KOPT-K1 (cell line): ENCODE measurements around the gene TRAPPC3L.

Source experiments
- H3K27ac ChIP-seq: fragments of 200-600 bp; sonication (generic); 2 replicates; pipeline ENCODE4 v1.5.1; 2016; ENCODE audit warnings: antibody characterized with exemption, mild to moderate bottlenecking, low read depth, low read length; ENCODE audit not compliant: poor library complexity, severe bottlenecking
- H3K36me3 ChIP-seq: fragments of 200-600 bp; sonication (generic); 2 replicates; pipeline ENCODE4 v1.5.1; 2017; ENCODE audit warnings: antibody characterized with exemption, mild to moderate bottlenecking, low read length, moderate library complexity; ENCODE audit not compliant: insufficient read depth
- H3K9me3 ChIP-seq: fragments of 200-600 bp; sonication (generic); 2 replicates; pipeline ENCODE4 v1.5.1; 2017; ENCODE audit warnings: antibody characterized with exemption, low read length, mild to moderate bottlenecking; ENCODE audit not compliant: insufficient read depth, poor library complexity, severe bottlenecking

The TRAPPC3L gene

DNA sequence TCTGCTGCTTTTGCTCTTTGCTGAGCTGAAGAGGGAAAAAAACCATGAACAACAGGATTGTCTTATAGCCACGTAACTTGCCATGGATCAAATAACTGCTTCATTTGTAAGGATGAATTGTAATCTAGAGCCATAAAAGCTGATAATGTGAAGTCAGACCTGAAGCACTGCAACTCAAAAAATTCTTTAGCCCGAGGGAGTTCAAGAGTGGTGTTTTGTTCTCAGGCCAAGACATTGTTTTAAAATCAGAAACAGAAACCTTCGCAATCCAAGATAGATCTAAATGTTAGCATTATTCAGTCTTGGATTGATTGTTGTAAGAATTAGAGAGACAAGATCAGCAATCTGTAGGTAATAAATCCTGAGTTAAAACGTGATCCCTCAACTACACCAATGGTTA, at the start of gene TRAPPC3L:
Gene TRAPPC3L, minus strand, starts transcription at position 34 of the 400 bp plus-strand sequence. CDS start 170 bp downstream, outside the sequence.
- no peak within 1 kb of the TSS for H3K27ac ChIP-seq
- H3K36me3 ChIP-seq, result no peaks in the 10 kb centered on the region
- H3K9me3 ChIP-seq, result no peaks in the 10 kb centered on the region

DNA sequence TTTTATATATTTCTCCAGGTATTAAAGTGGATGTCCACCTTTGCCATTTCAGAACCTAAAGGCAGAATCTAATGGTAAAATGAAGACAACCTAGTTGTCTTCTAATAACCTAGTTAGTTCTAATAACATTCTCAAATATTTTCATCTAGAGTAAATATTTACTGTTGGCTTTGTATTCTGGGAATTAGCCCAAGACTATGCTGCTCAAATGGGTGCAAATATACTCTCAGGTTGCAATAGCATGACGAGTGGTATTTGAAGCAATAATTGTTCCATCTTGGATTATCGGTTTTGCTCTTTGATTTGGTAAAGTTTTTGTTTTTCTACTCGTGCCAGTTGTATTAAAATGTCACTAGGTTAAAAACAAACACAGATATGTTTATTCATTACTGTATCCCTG, 49.8 kb upstream of the TRAPPC3L start:
- peaks cover 58% of the 10 kb centered on the region for H3K36me3 ChIP-seq
- H3K9me3 ChIP-seq, result no peaks in the 10 kb centered on the region
- no peak overlapping the region for H3K27ac ChIP-seq

DNA sequence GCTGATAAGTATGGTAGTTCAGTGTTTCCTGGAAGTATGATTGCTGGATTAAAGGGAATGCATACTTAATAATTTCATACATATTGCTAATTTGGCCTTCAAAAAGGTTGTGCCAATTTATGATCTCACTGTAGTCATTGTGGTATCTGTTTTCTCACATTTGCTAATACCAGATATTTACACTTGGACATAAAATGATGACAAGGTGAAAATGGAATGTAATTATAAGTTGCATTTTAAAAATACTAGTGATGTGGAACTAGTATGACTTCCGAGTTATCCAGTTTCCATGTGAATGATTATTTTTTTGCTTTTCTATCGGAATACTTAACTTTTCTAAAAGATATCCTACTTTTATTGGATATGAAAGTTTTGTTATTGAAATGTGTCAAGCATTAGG, 41.3 kb upstream of the TRAPPC3L start:
- Histone ChIP-seq H3K9me3 (no peaks in the 10 kb centered on the region), H3K27ac (no peak overlapping the region), H3K36me3 (peaks cover 89% of the 10 kb centered on the region)

DNA sequence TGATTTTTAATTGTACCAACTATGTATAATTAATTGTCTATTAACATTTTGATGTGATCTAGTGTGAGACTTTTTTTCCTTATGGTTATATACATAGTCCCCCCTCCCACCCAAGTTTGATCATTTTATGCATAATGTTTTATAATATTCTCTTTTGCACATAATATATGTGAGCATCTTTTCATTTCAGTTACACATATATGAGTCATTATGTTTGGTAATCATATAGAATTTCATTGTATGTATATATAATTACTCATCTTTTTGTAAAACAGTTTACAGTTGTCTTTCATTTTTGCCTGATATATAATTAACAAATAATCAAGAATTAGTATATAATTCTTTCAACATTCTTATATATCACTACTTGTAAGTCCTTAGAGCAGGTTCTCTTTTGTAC, 40.8 kb upstream of the TRAPPC3L start:
- H3K27ac ChIP-seq, result no peak overlapping the region
- peaks cover 89% of the 10 kb centered on the region for H3K36me3 ChIP-seq
- H3K9me3 ChIP-seq, result no peaks in the 10 kb centered on the region

DNA sequence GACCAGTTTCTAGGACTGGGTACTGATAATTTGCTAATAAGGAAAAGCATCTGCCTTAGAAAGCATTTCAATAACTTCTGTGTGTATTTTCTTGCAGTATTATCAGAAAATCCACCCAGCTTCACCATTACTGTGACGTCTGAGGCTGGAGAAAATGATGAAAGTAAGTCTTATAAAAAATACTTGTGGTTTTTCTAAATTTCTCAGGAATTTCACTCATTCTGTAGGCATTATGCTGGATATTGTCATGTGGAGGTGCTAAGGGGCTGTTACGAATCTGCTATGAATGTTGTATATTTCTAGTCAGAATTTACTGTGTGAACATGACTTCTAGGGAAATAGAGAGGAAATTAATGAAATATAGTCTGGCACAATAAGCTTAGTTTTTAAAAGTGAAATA, 34.7 kb upstream of the TRAPPC3L start:
- H3K9me3 ChIP-seq, result no peaks in the 10 kb centered on the region
- peaks cover 88% of the 10 kb centered on the region for H3K36me3 ChIP-seq
- H3K27ac ChIP-seq, result no peak overlapping the region

DNA sequence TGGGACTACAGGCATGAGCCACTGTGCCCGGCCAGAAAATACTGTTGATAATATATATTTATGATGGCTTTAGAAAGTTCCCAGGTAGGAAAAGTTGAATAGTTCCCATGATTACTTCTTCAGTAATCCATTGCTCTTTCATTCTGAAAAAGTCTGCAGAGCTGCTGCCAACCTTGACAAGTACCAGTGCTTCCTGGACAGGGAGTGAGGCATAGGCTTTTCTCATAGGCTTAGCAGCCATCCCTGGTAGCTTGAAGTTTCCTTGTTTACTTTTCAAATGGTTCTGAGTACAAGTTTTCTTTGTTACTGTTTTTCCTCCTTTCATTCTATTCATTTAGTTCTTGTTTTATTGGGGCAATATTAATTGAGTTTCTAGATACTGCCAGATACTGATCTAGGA, 33.7 kb upstream of the TRAPPC3L start:
- Histone ChIP-seq H3K36me3 (peaks cover 88% of the 10 kb centered on the region), H3K27ac (no peak overlapping the region), H3K9me3 (no peaks in the 10 kb centered on the region)

DNA sequence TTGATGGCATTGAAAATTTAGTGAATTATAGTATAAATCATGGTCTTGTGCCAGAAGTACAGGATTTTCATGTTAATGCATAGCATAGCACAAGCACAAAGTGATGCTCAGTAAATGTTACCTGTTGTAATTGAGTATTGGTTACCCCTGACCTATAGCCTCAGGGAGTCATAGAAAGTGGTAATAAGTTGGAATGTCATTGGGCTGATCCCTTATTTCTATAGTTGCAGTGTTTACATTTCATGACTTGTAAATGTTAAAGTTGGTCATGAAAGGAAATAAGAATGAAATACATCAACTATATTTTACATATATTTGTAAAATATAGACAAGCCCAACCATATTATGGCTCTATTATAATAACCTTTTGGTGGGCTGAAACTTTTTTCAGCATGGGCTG, 32.9 kb upstream of the TRAPPC3L start:
- H3K27ac ChIP-seq, result no peak overlapping the region
- peaks cover 85% of the 10 kb centered on the region for H3K36me3 ChIP-seq
- no peaks in the 10 kb centered on the region for H3K9me3 ChIP-seq

DNA sequence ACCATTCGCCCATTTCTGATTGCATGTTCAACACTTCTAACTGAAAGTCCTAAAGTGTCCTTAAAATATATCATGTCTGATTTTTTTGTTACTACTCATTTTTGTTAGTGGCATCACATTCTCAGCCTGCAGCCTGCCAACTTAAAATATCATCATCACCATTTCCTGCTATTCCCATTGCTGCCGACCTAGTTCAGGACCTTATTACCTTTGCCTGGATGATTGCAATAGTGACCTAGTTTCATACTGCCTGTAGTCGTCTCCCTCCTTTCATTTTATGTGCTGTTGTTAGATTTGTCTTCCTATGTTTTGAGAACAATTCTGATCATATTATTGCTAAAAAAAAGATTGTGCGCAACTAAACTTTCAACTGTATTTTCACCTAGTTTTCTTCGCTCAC, 32.0 kb upstream of the TRAPPC3L start:
- peaks cover 76% of the 10 kb centered on the region for H3K36me3 ChIP-seq
- H3K9me3 ChIP-seq, result no peaks in the 10 kb centered on the region
- H3K27ac ChIP-seq, result no peak overlapping the region

DNA sequence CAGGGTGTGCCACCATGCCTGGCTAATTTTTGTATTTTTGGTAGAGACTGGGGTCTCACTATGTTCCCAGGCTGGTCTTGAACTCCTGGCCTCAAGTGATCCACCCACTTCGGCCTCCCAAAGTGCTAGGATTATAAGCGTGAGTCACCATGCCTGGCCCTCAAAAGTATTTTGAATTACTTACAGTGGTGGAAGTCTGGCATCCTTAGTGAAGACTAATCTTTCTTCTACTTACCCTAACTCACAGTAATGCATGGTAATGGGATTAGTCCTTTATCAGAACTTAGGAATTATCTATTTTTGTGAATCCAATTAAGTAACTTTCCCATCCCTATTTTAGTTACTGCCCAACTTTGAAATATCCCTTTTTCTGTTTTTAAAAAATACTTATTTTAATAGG, 29.7 kb upstream of the TRAPPC3L start:
- Histone ChIP-seq H3K27ac (no peak overlapping the region), H3K36me3 (peaks cover 60% of the 10 kb centered on the region), H3K9me3 (no peaks in the 10 kb centered on the region)

DNA sequence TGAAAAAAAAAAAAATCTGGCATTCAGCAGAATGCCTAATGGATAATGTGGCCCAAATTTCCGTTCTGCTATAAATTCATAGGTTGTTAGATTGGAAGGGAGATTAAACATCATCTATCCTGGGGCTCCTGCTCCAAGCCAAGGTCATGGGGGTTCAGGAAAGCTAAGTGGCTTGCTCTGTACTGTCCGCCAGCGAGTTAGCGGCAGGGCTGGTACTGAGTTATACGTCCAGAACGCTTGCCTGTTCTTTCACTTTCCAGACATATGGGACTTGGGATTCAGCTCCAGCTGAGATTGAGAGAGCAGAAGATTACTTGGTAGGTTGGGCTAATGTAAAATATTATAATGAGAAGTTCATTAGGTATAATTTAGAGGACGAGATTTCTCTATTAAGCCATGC, 26.7 kb upstream of the TRAPPC3L start:
- Histone ChIP-seq H3K27ac (peak overlapping the region; percentile 81), H3K9me3 (peaks cover 1% of the 10 kb centered on the region), H3K36me3 (peaks cover 33% of the 10 kb centered on the region)

DNA sequence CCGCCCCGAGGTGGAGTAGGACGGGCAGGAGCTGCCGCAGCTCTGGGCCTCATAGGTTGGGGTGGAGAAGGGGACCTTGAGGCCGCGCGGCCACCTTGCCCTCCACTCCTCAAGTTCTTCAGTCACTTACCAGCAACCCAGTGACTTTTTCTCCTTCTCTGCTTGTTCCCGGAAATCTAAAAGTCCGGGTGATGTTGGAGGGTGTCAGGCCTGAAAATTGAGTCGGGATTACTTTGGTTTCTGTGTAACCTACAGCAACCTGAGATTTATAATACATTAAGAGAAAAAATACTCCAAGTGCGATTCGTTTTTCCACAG, 26.2 kb upstream of the TRAPPC3L start:
- H3K36me3 ChIP-seq, result peaks cover 28% of the 10 kb centered on the region

DNA sequence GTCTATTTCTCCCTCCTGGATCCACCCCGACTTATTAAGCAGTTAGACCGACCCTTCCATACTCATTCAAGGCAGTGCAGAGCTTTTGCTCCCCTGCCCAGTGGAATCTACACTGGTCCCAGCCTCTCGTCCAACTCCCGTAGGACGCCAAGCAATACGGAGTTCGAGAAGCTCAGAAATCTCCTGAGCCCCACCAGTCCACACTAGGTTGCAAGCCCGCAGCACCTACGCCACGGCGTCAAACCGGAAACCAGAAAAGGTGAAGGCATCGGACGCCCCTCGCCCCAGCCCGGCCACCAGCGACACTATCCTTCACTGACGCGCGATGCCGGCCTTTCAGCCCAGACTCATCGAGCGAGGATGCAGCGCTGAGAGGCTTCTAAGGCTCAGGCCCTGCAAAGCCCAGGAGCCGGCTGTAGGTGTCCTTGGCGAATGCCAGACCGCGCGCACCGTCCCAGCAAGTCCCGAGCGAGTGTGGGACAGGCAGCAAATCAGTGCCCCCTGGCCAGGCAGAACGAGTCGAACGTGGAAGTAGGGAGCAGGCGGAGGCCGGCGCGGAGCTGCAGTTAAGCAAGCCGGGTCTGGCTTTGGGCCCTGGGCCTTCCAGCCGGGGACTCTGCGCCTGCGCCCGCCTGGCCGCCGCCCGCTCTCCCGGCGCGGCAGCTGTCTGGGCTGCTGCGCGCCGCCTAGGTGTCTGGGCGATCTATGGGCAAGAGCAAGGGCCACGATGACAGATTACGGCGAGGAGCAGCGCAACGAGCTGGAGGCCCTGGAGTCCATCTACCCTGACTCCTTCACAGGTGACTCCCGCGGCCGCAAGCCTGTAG, 25.6 kb upstream of the TRAPPC3L start, which contains the start of gene RWDD1:
Gene RWDD1, plus strand, starts transcription at position 649 of the 827 bp plus-strand sequence. Its CDS starts 79 bp downstream, at position 728.
- peaks cover 22% of the 10 kb centered on the region for H3K36me3 ChIP-seq
- H3K9me3 ChIP-seq, result peaks cover 4% of the 10 kb centered on the region
- peak within 1 kb of the TSS; percentile 81 for H3K27ac ChIP-seq

More for the DNA sequence above, 26.2 kb upstream of the TRAPPC3L start:
- Histone ChIP-seq H3K27ac (peak overlapping the region; percentile 81), H3K9me3 (peaks cover 4% of the 10 kb centered on the region)

DNA sequence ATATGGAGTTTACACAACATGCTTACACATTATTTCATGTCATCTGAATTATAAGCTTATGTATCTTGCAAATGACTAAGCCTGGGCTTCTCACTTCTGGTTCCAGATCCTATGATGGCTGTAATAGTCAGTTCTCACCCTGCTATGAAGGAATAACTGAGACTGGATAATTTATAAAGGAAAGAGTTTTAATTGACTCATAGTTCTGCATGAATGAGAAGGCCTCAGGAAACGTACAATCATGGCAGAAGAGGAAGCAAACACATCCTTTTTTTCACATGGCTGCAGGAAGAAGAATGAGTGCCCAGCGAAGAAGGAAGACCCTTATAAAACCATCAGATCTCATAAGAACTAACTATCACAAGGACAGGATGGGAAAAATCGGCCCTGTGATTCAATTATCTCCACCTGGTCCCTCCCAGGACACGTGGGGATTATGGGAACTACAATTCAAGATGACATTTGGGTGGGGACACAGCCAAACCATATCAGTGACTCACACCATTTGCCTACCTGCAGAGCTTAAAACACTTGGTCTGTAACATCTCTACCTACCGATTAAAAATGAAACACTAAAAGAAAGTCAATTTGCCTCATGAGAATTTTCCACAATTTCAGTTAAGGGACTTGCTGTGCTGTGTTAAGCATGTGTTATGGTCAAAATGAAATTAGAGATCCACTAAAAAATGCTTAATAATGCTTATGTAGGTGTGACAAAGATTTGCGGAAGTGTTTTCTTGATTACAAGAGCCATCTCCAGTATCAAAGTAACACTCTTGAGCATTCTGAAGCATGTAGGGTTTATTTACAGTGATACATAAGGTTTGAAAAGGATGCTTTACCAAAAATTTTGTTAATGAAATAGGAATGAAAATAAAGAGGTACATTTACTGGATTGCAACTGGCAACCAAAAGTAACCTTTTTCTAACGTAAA, 23.6 kb upstream of the TRAPPC3L start:
- peaks cover 5% of the 10 kb centered on the region; the same call in 1 of the 2 replicates for H3K36me3 ChIP-seq
- H3K27ac ChIP-seq, result no peak overlapping the region
- peaks cover 4% of the 10 kb centered on the region for H3K9me3 ChIP-seq

DNA sequence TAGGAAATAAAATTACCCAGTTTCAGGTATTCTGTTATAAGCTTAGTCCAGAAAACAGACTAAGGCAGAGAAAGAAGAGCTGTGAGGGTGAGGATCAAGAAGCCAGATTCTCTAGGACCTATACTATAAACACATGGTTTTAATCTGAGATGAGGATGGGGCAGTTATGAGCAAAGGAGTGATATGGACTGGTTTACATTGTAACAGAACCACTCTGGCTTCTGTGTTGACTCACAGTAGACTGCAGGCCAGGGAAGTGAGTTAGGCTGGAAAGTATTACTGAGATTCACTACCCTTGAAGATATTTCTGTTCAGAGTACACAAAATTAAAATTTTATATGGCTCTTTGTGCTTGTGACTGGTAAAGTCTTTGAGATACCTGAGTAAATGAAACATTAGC, 22.6 kb upstream of the TRAPPC3L start:
- Histone ChIP-seq H3K36me3 (no peaks in the 10 kb centered on the region), H3K9me3 (peaks cover 4% of the 10 kb centered on the region), H3K27ac (no peak overlapping the region)
